B cell (primary cell): ENCODE results near the gene USP48. TPM values are rescaled to one million over a fixed set of nuclear protein-coding genes. Genes with fewer than 3 reads are reported as not detected.
A peak's percentile ranks its signal among the peaks of the same experiment; 100 is the strongest.

Experiments
- ATAC-seq: fragments of 200-7000 bp; cut with Tn5 transposase; one replicate; pipeline ENCODE4 v1.10.0; 2021; ENCODE audit warnings: low read depth, mild to moderate bottlenecking, moderate number of reproducible peaks, moderate library complexity
- CTCF ChIA-PET: fragments of 350-600 bp; sonication (Branson Sonifier 250); formaldehyde crosslinking; loops from one replicate; lab custom pipeline; 2021; ENCODE audit warnings: antibody characterized with exemption, inconsistent platforms; lab: Charles Lee
- POLR2A ChIA-PET: fragments of 350-600 bp; sonication (Branson Sonifier 250); formaldehyde crosslinking; loops from one replicate; lab custom pipeline; 2021; ENCODE audit warnings: antibody characterized with exemption; lab: Charles Lee
- DNase-seq: peaks from one replicate; pipeline ENCODE4 v3.0.0; 2013
- H2AFZ ChIP-seq: 2 replicates; pipeline ENCODE4 v1.6.1; 2012; ENCODE audit warnings: mild to moderate bottlenecking, low read depth, low read length; ENCODE audit not compliant: insufficient read depth, poor library complexity, severe bottlenecking
- H3K27ac ChIP-seq, 2 donors: 1 replicate in 1 of 2; 2 replicates in 1 of 2; pipeline ENCODE4 v1.5.1; 2012 to 2013; ENCODE audit warnings: low read length in 2 of 2, mild to moderate bottlenecking in 2 of 2, moderate library complexity in 1 of 2
- H3K27me3 ChIP-seq, 4 experiments: fragments of 200-600 bp in 1 of 4; sonication (generic) in 1 of 4; replicated peaks in 1 of 4; 1 replicate in 2 of 4; 2 replicates in 2 of 4; pipeline versions ENCODE4 v1.6.1 to v1.7.0; 2013 to 2016; ENCODE audit warnings: low read length in 3 of 4, mild to moderate bottlenecking in 2 of 4, mixed read lengths in 1 of 4, moderate library complexity in 1 of 4; ENCODE audit not compliant: insufficient read depth in 4 of 4, control insufficient read depth in 3 of 4; ENCODE audit errors: control extremely low read depth in 1 of 4
- H3K36me3 ChIP-seq, 2 experiments: replicated peaks in 1 of 2; 1 replicate in 1 of 2; 2 replicates in 1 of 2; pipeline versions ENCODE4 v1.6.1 to v1.7.1; 2013; ENCODE audit warnings: low read length in 1 of 2; ENCODE audit not compliant: insufficient read depth in 2 of 2, control insufficient read depth in 1 of 2; ENCODE audit errors: control extremely low read depth in 1 of 2, extremely low read depth in 1 of 2
- H3K4me1 ChIP-seq, 2 donors: fragments of 200-600 bp in 1 of 2; sonication (generic) in 1 of 2; 1 replicate in 1 of 2; 2 replicates in 1 of 2; pipeline versions ENCODE4 v1.5.1 to v1.6.1; 2013 to 2017; ENCODE audit warnings: low read length in 2 of 2; ENCODE audit not compliant: control insufficient read depth in 2 of 2, insufficient read depth in 2 of 2
- H3K4me2 ChIP-seq: replicated peaks from 2 replicates; pipeline ENCODE3; 2012; ENCODE audit warnings: mild to moderate bottlenecking, low read depth, low read length; ENCODE audit not compliant: poor library complexity, severe bottlenecking
- H3K4me3 ChIP-seq, 5 experiments: fragments of 200-600 bp in 1 of 5; sonication (generic) in 1 of 5; 1 replicate in 3 of 5; 2 replicates in 2 of 5; pipeline versions ENCODE4 v1.5.1 to v1.7.0; 2011 to 2016; ENCODE audit warnings: low read length in 4 of 5, mild to moderate bottlenecking in 4 of 5, low read depth in 2 of 5, control low read depth in 1 of 5, moderate library complexity in 1 of 5; ENCODE audit not compliant: insufficient read depth in 1 of 5; ENCODE audit errors: control extremely low read depth in 1 of 5, extremely low read depth in 1 of 5
- H3K79me2 ChIP-seq: fragments of 200-600 bp; sonication (generic); one replicate; pipeline ENCODE4 v1.6.0; 2016; ENCODE audit warnings: low read length; ENCODE audit not compliant: control insufficient read depth, insufficient read depth
- H3K9ac ChIP-seq: fragments of 200-600 bp; sonication (generic); 2 replicates; pipeline ENCODE4 v1.6.1; 2017; ENCODE audit warnings: mild to moderate bottlenecking, low read length, moderate library complexity
- H3K9me3 ChIP-seq, 3 donors: one replicate each; pipeline versions ENCODE4 v1.6.1 to v1.7.1; 2013; ENCODE audit warnings: low read length in 2 of 3; ENCODE audit not compliant: control insufficient read depth in 2 of 3, insufficient read depth in 1 of 3; ENCODE audit errors: control extremely low read depth in 1 of 3
- H4K20me1 ChIP-seq: 2 replicates; pipeline ENCODE4 v1.6.0; 2012; ENCODE audit warnings: mild to moderate bottlenecking, low read length; ENCODE audit not compliant: insufficient read depth, control insufficient read depth, poor library complexity, severe bottlenecking
- H3K27ac Mint-ChIP-seq: one replicate; pipeline ENCODE4 v1.8.0; 2021; ENCODE audit warnings: mixed read lengths
- H3K27me3 Mint-ChIP-seq: one replicate; pipeline ENCODE4 v1.8.0; 2021; ENCODE audit warnings: mixed read lengths
- H3K4me1 Mint-ChIP-seq: one replicate; pipeline ENCODE4 v1.8.0; 2021; ENCODE audit warnings: mixed read lengths
- H3K4me3 Mint-ChIP-seq: one replicate; pipeline ENCODE4 v1.8.0; 2021; ENCODE audit warnings: mixed read lengths
- H3K9me3 Mint-ChIP-seq: one replicate; pipeline ENCODE4 v1.8.0; 2022; ENCODE audit warnings: mixed read lengths; ENCODE audit not compliant: insufficient read depth
- CTCF ChIP-seq: fragments of 200-600 bp; IDR thresholded peaks from one replicate; pipeline ENCODE4 v1.8.0; 2022; ENCODE audit warnings: antibody characterized with exemption, mild to moderate bottlenecking
- EZH2 ChIP-seq: IDR thresholded peaks from 2 replicates; pipeline ENCODE4 v1.6.1; 2012; ENCODE audit warnings: borderline replicate concordance, low read depth, mild to moderate bottlenecking, moderate library complexity, low read length; ENCODE audit not compliant: insufficient read depth, poor library complexity, severe bottlenecking
- WGBS: methylation state at CpG from one replicate; pipeline ENCODE4 v1.1.5; 2013; ENCODE audit warnings: missing lambda C conversion rate; ENCODE audit not compliant: insufficient coverage; 5-methylcytosine and 5-hydroxymethylcytosine counted together
- intact Hi-C: fragments of 100-400 bp; cut with micrococcal nuclease; formaldehyde crosslinking; loops from one replicate; pipeline ENCODE4 v1.10.0; 2022
- polyA plus RNA-seq: library from polyadenylated mRNA; depleted of rRNA; stranded (reverse); fragments of >200 nt; gene quantifications from 2 replicates; pipeline ENCODE4 v1.2.3, GENCODE V29; 2012
- total RNA-seq, 2 donors: library from RNA; stranded (reverse); fragments of 120-200 nt in 1 of 2; gene quantifications; 1 replicate in 1 of 2; 2 replicates in 1 of 2; pipeline versions ENCODE4 v1.2.3 to v1.2.4, GENCODE V29; 2013 to 2022

Gene USP48
- total and polyA plus RNA-seq, 2 donors (not counting 1 experiment from before 2014, with no cell fraction given): 21.2 to 135 TPM

GRCh38 chr1:21766210-21766609 is 16.7 kb downstream of the USP48 start:
- intact Hi-C loops: no loop called here
- Histone ChIP-seq H3K27ac (no peak overlapping the region), H3K27me3 (no peaks in the 10 kb centered on the region), H2AFZ (no peak overlapping the region), H3K36me3 (peaks cover 0 to 3% of the 10 kb centered on the region in 2 experiments), H4K20me1 (peaks cover 71% of the 10 kb centered on the region), H3K9me3 (peaks cover 0 to 4% (median 0%) of the 10 kb centered on the region in 3 donors), H3K9ac (no peak overlapping the region), H3K79me2 (peaks cover 100% of the 10 kb centered on the region), H3K4me1 (peaks cover 35 to 47% of the 10 kb centered on the region in 2 donors), H3K4me3 (no peak overlapping the region), H3K4me2 (no peak overlapping the region)
- ATAC-seq (no peak), DNase-seq (no peak)
- no peaks in the 10 kb centered on the region for H3K9me3 Mint-ChIP-seq
- TF ChIP-seq EZH2: no peak
- no peak for TF ChIP-seq CTCF
- WGBS: no CpG with 5 or more reads among the region's 4 CpGs
- H3K4me1 Mint-ChIP-seq: peaks cover 64% of the 10 kb centered on the region
- no peak overlapping the region for H3K4me3 Mint-ChIP-seq
- peak overlapping the region; percentile 59 for H3K27ac Mint-ChIP-seq
- ChIA-PET POLR2A (no interaction called here), CTCF (no interaction called here)
- H3K27me3 Mint-ChIP-seq: no peaks in the 10 kb centered on the region

- POLR2A ChIA-PET: interaction anchor here (0.5 to 0.7 kb wide), 2 partner anchors 36 to 267 kb away, joined by 3 to 6 read pairs; no protein-coding TSS in a partner anchor
- WGBS: 79% methylated on average over 8 of the region's 13 CpGs
- intact Hi-C loops: no loop called here
- Histone ChIP-seq H2AFZ (no peak overlapping the region), H4K20me1 (peaks cover 76% of the 10 kb centered on the region), H3K9me3 (peaks cover 0 to 4% (median 0%) of the 10 kb centered on the region in 3 donors), H3K4me1 (peaks cover 40 to 53% of the 10 kb centered on the region in 2 donors), H3K36me3 (peaks cover 0 to 3% of the 10 kb centered on the region in 2 experiments), H3K27me3 (no peaks in the 10 kb centered on the region), H3K9ac (no peak overlapping the region), H3K79me2 (peaks cover 100% of the 10 kb centered on the region), H3K4me3 (no peak overlapping the region), H3K4me2 (no peak overlapping the region), H3K27ac (no peak overlapping the region)
- peak overlapping the region; percentile 30 for H3K4me3 Mint-ChIP-seq
- no peak for TF ChIP-seq CTCF
- TF ChIP-seq EZH2: no peak
- DNase-seq (no peak), ATAC-seq (no peak)
- H3K27me3 Mint-ChIP-seq: no peaks in the 10 kb centered on the region
- H3K4me1 Mint-ChIP-seq: peaks cover 67% of the 10 kb centered on the region
- no peaks in the 10 kb centered on the region for H3K9me3 Mint-ChIP-seq
- H3K27ac Mint-ChIP-seq: peak overlapping the region; percentile 42
- CTCF ChIA-PET: interaction anchor here (0.7 kb wide), 2 partner anchors 56 to 345 kb away, joined by 3 to 6 read pairs; no protein-coding TSS in a partner anchor
Observed at GRCh38 chr1:21764615-21765423, 18.1 kb downstream of the USP48 start.
